ENCODE measurements around the gene RABAC1.

Gene RABAC1

DNA sequence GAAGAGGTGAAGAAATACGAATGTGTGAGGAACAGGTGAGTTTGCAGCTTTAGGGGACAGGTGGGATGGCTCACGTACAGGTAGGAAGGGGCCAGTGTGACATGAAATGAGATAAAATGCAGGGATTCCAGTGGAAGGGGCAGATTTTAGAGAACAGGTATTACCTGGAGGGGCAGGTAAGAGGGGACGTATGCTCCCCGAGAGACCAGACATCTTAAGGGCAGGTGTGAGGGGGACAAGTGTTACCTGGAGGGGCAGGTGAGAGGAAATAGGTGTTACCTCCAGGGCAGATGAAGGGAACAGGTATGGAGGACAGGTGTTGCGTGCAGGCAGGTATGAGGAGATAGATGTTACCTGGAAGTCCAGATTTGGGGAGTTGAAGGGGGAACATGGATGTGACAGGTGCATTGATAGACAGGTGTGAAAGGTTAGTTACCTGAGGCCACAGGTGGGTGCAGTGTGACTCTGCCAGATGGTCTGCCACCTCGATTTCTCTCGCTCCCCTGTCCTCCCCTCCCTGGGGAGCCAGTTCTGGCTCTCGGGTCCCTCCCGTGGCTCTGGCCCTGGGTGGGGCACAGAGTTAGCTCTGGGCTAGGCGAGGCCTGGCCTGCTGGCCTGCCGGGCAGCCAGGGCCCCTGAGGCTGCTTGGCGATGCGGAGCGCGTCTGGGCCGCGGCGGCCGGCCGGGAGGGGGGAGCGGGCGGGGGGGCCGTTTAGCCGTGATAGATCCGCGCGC, 32.9 kb downstream of the RABAC1 start:
- DNase-seq (ENCODE audit: low read depth, low spot score) = no peak
- TF ChIP-seq, protein P1, sequence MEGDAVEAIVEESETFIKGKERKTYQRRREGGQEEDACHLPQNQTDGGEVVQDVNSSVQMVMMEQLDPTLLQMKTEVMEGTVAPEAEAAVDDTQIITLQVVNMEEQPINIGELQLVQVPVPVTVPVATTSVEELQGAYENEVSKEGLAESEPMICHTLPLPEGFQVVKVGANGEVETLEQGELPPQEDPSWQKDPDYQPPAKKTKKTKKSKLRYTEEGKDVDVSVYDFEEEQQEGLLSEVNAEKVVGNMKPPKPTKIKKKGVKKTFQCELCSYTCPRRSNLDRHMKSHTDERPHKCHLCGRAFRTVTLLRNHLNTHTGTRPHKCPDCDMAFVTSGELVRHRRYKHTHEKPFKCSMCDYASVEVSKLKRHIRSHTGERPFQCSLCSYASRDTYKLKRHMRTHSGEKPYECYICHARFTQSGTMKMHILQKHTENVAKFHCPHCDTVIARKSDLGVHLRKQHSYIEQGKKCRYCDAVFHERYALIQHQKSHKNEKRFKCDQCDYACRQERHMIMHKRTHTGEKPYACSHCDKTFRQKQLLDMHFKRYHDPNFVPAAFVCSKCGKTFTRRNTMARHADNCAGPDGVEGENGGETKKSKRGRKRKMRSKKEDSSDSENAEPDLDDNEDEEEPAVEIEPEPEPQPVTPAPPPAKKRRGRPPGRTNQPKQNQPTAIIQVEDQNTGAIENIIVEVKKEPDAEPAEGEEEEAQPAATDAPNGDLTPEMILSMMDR (IDR thresholded peaks at IDR 0.05; ENCODE audit: low read depth, low read length) = no peak
- in situ Hi-C loops (cut with HindIII; ENCODE audit: low sequenced_read_pairs) = no loop called here
- no peak overlapping the region for H3K4me3 ChIP-seq (ENCODE audit: low read depth, low read length)

DNA sequence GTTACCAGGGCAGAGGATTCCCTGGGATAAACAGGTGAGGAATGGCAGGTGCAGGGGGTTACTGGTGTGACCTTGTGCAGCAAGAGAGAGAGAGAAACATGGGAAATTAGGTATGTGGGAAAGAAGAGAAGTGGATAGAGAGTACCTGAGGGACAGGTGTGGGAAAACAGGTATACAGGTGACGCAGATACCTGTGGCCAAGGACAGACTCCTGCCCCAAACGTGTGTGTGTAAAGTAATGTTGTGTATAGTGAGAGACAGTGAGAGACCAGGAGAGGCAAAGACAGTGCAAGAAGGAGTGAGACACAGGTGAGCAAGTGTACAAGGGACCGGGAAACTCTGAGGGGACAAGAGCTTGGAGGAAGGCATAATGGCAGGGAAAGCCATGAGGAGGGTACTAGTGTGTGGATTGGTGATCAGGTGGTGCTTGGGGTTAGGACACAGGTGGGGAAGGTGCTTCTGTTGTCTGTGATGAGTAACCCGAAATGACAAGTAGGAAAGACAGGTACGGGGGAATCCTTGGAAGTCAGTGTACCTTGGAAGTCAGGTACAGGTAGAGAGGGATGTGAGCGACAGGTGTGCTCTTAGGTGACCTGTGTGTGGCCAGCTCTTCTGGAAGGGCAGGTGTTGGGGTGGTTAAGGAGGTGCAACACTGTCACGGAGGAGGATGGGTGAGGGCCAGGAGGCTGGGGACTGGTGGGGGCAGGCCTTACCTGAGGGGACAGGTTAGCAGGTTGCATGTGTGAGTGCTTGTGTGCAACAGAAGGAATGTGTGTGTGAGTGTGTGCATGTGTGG, 33.7 kb downstream of the RABAC1 start:
- no peak overlapping the region for H3K4me3 ChIP-seq (ENCODE audit: low read depth, low read length)
- TF ChIP-seq, protein P1 (IDR thresholded peaks at IDR 0.05; ENCODE audit: low read depth, low read length) = no peak
- in situ Hi-C loops (cut with HindIII; ENCODE audit: low sequenced_read_pairs) = no loop called here
- no peak for DNase-seq (ENCODE audit: low read depth, low spot score)

DNA sequence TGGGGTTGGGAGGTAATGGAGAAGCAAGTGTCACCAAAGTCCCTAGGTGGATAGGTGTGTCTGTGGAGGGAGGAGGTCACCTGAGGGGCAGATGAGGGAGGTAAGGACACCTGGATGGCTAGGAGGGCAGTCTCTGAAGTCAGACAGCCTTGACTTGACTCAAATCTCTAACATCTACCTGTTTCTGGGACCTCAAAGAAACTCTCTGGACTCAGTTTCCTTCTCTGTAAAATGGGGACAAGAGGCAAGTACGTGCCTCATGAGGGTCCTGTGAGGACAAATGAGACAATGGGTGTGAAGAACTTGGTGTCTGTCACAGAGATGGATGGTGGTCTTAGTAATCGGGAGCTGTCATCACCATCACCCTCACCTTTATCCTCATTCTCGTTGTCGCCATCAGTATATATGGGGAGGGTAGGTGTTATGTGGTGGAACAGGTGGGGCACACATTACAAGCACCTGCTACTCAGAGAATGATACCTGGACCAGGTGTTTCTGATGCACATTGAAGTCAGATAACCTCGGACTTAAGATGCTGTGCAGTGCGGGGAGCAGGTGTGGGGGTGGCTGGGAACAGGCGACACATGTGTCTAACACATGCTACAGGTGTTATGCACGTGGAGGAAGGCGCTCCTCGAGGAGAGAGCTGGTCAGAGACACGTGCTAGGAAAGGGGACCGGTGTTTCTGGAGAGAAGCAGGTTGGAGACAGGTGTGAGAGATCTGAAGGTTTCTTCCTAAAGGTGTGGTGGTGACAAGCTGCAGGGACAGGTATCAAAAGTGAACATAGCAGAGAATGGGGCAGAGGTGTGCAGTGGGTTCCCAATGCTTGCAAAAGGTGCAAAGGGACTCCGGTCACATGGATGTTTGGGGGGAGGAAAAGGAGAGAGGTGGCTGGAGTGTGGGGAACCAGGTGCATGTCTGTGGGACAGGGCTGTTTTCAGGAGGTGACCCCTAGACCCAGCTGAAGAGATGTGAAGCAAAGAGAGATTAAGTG, 34.7 kb downstream of the RABAC1 start:
- in situ Hi-C loops (cut with HindIII; ENCODE audit: low sequenced_read_pairs) = no loop called here
- no peak overlapping the region for H3K4me3 ChIP-seq (ENCODE audit: low read depth, low read length)
- TF ChIP-seq, protein P1 (IDR thresholded peaks at IDR 0.05; ENCODE audit: low read depth, low read length) = no peak
- DNase-seq (ENCODE audit: low read depth, low spot score) = no peak

DNA sequence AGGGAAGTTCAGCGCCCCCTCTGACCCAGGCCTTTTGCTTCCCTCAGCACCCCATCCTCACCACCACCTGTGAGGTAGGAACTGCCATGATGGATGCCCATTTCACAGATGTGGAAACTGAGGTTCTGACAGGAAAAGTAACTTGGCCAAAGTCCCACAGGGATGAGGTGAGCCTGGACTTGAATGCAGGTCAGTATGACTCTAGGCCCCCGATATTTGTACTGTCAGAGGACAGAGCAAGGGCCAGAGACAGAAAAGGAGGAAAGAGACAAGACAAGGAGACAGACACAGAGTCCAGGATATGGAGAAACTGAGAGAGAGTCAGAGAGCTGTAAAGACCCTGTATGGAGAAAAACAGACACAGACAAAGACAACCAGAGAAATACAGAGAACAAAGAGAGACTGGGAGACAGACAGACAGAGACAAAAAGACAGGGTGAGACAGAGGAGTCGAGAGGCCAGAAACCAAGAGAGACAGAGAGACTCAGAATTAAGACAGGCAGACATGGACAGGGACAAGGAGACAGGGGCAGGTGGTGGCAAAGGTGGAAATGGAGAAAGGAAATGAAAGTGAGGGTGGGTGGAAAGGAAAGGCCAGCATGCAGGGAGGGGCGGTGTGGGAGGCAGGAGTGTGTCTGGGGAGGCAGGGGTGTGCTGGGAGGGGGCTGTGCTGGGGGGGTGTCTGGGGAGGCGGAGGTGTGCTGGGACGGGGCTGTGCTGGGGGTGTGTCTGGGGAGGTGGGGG, 35.9 kb downstream of the RABAC1 start:
- in situ Hi-C loops (cut with HindIII; ENCODE audit: low sequenced_read_pairs) = no loop called here
- DNase-seq (ENCODE audit: low read depth, low spot score) = no peak
- H3K4me3 ChIP-seq (ENCODE audit: low read depth, low read length) = no peak overlapping the region
- TF ChIP-seq, protein P1 (IDR thresholded peaks at IDR 0.05; ENCODE audit: low read depth, low read length) = no peak

DNA sequence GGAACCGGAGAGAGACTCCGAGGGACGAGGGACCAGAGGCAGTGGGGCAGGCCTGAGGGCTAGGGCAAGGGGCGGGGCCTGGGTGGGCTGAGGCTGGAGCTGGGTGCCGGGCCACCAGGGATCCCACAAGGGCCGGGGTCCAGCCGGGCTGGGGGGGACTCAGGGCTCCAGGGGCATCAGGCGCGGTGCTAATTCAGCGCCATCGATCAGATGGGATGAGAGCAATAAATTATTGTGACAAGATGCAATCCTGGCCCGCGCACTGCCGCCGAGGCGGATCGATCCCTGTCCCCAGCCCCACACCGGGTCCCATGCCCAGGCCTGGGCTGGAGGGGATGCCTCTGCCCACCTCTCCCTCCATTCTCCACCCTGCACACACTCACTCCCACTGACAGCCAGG, 36.5 kb downstream of the RABAC1 start:
- in situ Hi-C loops (cut with HindIII; ENCODE audit: low sequenced_read_pairs) = no loop called here
- DNase-seq (ENCODE audit: low read depth, low spot score) = no peak
- no peak overlapping the region for H3K4me3 ChIP-seq (ENCODE audit: low read depth, low read length)
- TF ChIP-seq, protein P1 (IDR thresholded peaks at IDR 0.05; ENCODE audit: low read depth, low read length) = no peak

All from astrocyte of the spinal cord (primary cell).